ENCODE measurements around the gene SYTL3.

- TF ChIP-seq TAF1 (IDR thresholded peaks at IDR 0.05; ENCODE audit: borderline replicate concordance, low read depth, low read length) (no peak), POLR2AphosphoS5 (IDR thresholded peaks at IDR 0.05; ENCODE audit: low read depth, low read length) (no peak)
Observed at GRCh38 chr6:158606935-158607334, 42.9 kb upstream of the SYTL3 start.

All from GM12892 (cell line).